ENCODE results near the gene FRMD1. TPM values are rescaled to one million over a fixed set of nuclear protein-coding genes. Genes with fewer than 3 reads are reported as not detected.

FRMD1 gene
- total RNA-seq, 6 donors from 2014 or later, result not detected

GRCh38 chr6:168095171-168095691, 16.2 kb upstream of the FRMD1 start:
- ATAC-seq (ENCODE audit: low FRiP score in 2 of 2), result no peak
- 95 to 100% methylated on average over 9 of the region's 17 CpGs for WGBS, 2 donors
- TF ChIP-seq POLR2A (IDR thresholded peaks at IDR 0.05) (no peak), EP300 (IDR thresholded peaks at IDR 0.05) (no peak)
- Histone ChIP-seq H3K9me3 (peaks cover 0 to 6% (median 4%) of the 10 kb centered on the region in 4 donors), H3K36me3 (no peaks in the 10 kb centered on the region), H3K4me3 (no peak overlapping the region), H3K27me3 (peaks cover 0 to 5% (median 1%) of the 10 kb centered on the region in 4 donors), H3K4me1 (no peaks in the 10 kb centered on the region), H3K27ac (no peak overlapping the region)
- DNase-seq, result peak in 1 of 2 donors; percentile 70

GRCh38 chr6:168093634-168094033, 14.6 kb upstream of the FRMD1 start:
- DNase-seq (no peak), ATAC-seq (ENCODE audit: low FRiP score in 2 of 2) (no peak)
- Histone ChIP-seq H3K9me3 (peaks cover 0 to 6% (median 4%) of the 10 kb centered on the region in 4 donors), H3K27ac (no peak overlapping the region), H3K4me3 (no peak overlapping the region), H3K27me3 (no peaks in the 10 kb centered on the region), H3K36me3 (no peaks in the 10 kb centered on the region), H3K4me1 (peaks cover 0 to 4% (median under 1%) of the 10 kb centered on the region in 4 donors)
- TF ChIP-seq CTCF (IDR thresholded peaks at IDR 0.05) (no peak), POLR2A (IDR thresholded peaks at IDR 0.05) (no peak), EP300 (IDR thresholded peaks at IDR 0.05) (no peak), POLR2AphosphoS5 (IDR thresholded peaks at IDR 0.05) (no peak)
- WGBS, 2 donors, result 88 to 89% methylated on average over 9 to 11 of the region's 11 CpGs

- TF ChIP-seq POLR2AphosphoS5 (IDR thresholded peaks at IDR 0.05), result no peak
- no peak for TF ChIP-seq POLR2A (IDR thresholded peaks at IDR 0.05)
- no peak for TF ChIP-seq EP300 (IDR thresholded peaks at IDR 0.05)
- no peak for TF ChIP-seq CTCF (IDR thresholded peaks at IDR 0.05)
- Histone ChIP-seq H3K36me3 (no peaks in the 10 kb centered on the region), H3K4me3 (no peak overlapping the region), H3K27ac (no peak overlapping the region), H3K27me3 (no peaks in the 10 kb centered on the region), H3K9me3 (peaks cover 0 to 6% (median 4%) of the 10 kb centered on the region in 4 donors), H3K4me1 (peaks cover 0 to 5% (median 1%) of the 10 kb centered on the region in 4 donors)
- WGBS, 2 donors, result 81 to 90% methylated on average over 7 to 8 of the region's 12 CpGs
- ATAC-seq (ENCODE audit: low FRiP score in 2 of 2) (no peak), DNase-seq (peak in 1 of 2 donors; percentile 47)
These were observed 14.1 kb upstream of the FRMD1 start for GRCh38 chr6:168093071-168093505.

GRCh38 chr6:168092541-168092940, 13.5 kb upstream of the FRMD1 start:
- ATAC-seq (ENCODE audit: low FRiP score in 2 of 2), result no peak
- Histone ChIP-seq H3K9me3 (peaks cover 0 to 6% (median 4%) of the 10 kb centered on the region in 4 donors), H3K36me3 (no peaks in the 10 kb centered on the region), H3K27ac (no peak overlapping the region), H3K4me1 (peaks cover 0 to 5% (median 1%) of the 10 kb centered on the region in 4 donors), H3K4me3 (no peak overlapping the region), H3K27me3 (no peaks in the 10 kb centered on the region)
- no peak for DNase-seq
- WGBS, 2 donors, result 83 to 84% methylated on average over 8 of the region's 8 CpGs
- TF ChIP-seq CTCF (IDR thresholded peaks at IDR 0.05) (no peak), POLR2AphosphoS5 (IDR thresholded peaks at IDR 0.05) (no peak), EP300 (IDR thresholded peaks at IDR 0.05) (no peak), POLR2A (IDR thresholded peaks at IDR 0.05) (no peak)

GRCh38 chr6:168091381-168092264, 12.6 kb upstream of the FRMD1 start:
- peaks cover 0 to 6% (median 4%) of the 10 kb centered on the region in 4 donors for H3K9me3 ChIP-seq
- H3K27me3 ChIP-seq, result no peaks in the 10 kb centered on the region
- H3K4me1 ChIP-seq, result peaks cover 0 to 5% (median 1%) of the 10 kb centered on the region in 4 donors
- ATAC-seq (ENCODE audit: low FRiP score in 2 of 2) (no peak), DNase-seq (peak in 1 of 2 donors; percentile 44)
- WGBS, 2 donors, result 92 to 94% methylated on average over 19 to 28 of the region's 28 CpGs
- no peak overlapping the region for H3K4me3 ChIP-seq
- TF ChIP-seq POLR2A (IDR thresholded peaks at IDR 0.05) (no peak), POLR2AphosphoS5 (IDR thresholded peaks at IDR 0.05) (no peak), EP300 (IDR thresholded peaks at IDR 0.05) (no peak), CTCF (IDR thresholded peaks at IDR 0.05) (no peak)
- H3K36me3 ChIP-seq, result no peaks in the 10 kb centered on the region
- H3K27ac ChIP-seq, result no peak overlapping the region

Measured in upper lobe of left lung (tissue), 6 donors.